Endodermal cell (in vitro differentiated cells): Measurements from ENCODE around the gene STC2. TPM values are rescaled to one million over a fixed set of nuclear protein-coding genes. Genes with fewer than 3 reads are reported as not detected.
A peak's percentile ranks its signal among the peaks of the same experiment; 100 is the strongest.

Source experiments
- DNase-seq: peaks from one replicate; pipeline ENCODE4 v3.0.0-alpha.2; 2017
- H3K27ac ChIP-seq: 2 replicates; pipeline ENCODE4 v1.5.1; 2013; ENCODE audit warnings: mild to moderate bottlenecking, low read depth, low read length, moderate library complexity
- H3K27me3 ChIP-seq: 2 replicates; pipeline ENCODE4 v1.6.1; 2013; ENCODE audit warnings: mild to moderate bottlenecking, low read length, moderate library complexity; ENCODE audit not compliant: insufficient read depth, control insufficient read depth, poor library complexity, severe bottlenecking
- H3K36me3 ChIP-seq: 2 replicates; pipeline ENCODE4 v1.7.0; 2013; ENCODE audit warnings: mild to moderate bottlenecking, low read length, moderate library complexity; ENCODE audit not compliant: control insufficient read depth, insufficient read depth
- H3K4me1 ChIP-seq: one replicate; pipeline ENCODE4 v1.7.0; 2013; ENCODE audit warnings: low read length; ENCODE audit not compliant: control insufficient read depth, insufficient read depth
- H3K4me3 ChIP-seq: 2 replicates; pipeline ENCODE4 v1.5.1; 2013; ENCODE audit warnings: mild to moderate bottlenecking, low read length, moderate library complexity
- H3K9ac ChIP-seq: 2 replicates; pipeline ENCODE4 v1.6.1; 2013; ENCODE audit warnings: mild to moderate bottlenecking, low read length, moderate library complexity; ENCODE audit not compliant: poor library complexity, severe bottlenecking; ENCODE audit errors: extremely low read depth
- H3K9me3 ChIP-seq: 2 replicates; pipeline ENCODE4 v1.6.1; 2013; ENCODE audit warnings: mild to moderate bottlenecking, low read length, moderate library complexity; ENCODE audit not compliant: control insufficient read depth
- H3K27ac Mint-ChIP-seq: 2 replicates; pipeline ENCODE4 v1.8.0; 2020; ENCODE audit warnings: mixed read lengths
- H3K27me3 Mint-ChIP-seq: 2 replicates; pipeline ENCODE4 v1.8.0; 2021; ENCODE audit warnings: mild to moderate bottlenecking, mixed read lengths; ENCODE audit not compliant: insufficient read depth
- H3K36me3 Mint-ChIP-seq: 2 replicates; pipeline ENCODE4 v1.8.0; 2020; ENCODE audit warnings: low read depth, mixed read lengths
- H3K4me1 Mint-ChIP-seq: 2 replicates; pipeline ENCODE4 v1.8.0; 2020; ENCODE audit warnings: mixed read lengths
- H3K4me3 Mint-ChIP-seq: 2 replicates; pipeline ENCODE4 v1.8.0; 2020; ENCODE audit warnings: mild to moderate bottlenecking, moderate library complexity, mixed read lengths
- H3K9me3 Mint-ChIP-seq: 2 replicates; pipeline ENCODE4 v1.8.0; 2020; ENCODE audit warnings: mild to moderate bottlenecking, mixed read lengths
- WGBS, 2 experiments: methylation state at CpG; one replicate each; pipeline versions ENCODE4 v1.1.5 to v1.1.7; 2013; ENCODE audit warnings: missing lambda C conversion rate in 2 of 2, mixed read lengths in 1 of 2; ENCODE audit not compliant: insufficient coverage in 1 of 2, insufficient read length in 1 of 2; 5-methylcytosine and 5-hydroxymethylcytosine counted together
- total RNA-seq, 2 donors: library from RNA; stranded (reverse); fragmentation: NEBNext Ultra II Directional in 1 of 2; extraction: Animal tissue kit (Norgen Biotek cat#: 25700) in 1 of 2; gene quantifications; 2 replicates in 1 of 2; 3 replicates in 1 of 2; pipeline ENCODE4 v1.2.1, GENCODE V29; 2021
- TF ChIP-seq, protein P1 (sequence below): fragments of 200-600 bp; sonication (generic); conservative IDR thresholded peaks from 2 replicates; pipeline ENCODE4 v1.5.0; 2021; ENCODE audit warnings: antibody characterized with exemption, mild to moderate bottlenecking

The STC2 gene
- total RNA-seq, 2 donors from 2014 or later, result 4.6 to 4.8 TPM

- TF ChIP-seq, protein P1, sequence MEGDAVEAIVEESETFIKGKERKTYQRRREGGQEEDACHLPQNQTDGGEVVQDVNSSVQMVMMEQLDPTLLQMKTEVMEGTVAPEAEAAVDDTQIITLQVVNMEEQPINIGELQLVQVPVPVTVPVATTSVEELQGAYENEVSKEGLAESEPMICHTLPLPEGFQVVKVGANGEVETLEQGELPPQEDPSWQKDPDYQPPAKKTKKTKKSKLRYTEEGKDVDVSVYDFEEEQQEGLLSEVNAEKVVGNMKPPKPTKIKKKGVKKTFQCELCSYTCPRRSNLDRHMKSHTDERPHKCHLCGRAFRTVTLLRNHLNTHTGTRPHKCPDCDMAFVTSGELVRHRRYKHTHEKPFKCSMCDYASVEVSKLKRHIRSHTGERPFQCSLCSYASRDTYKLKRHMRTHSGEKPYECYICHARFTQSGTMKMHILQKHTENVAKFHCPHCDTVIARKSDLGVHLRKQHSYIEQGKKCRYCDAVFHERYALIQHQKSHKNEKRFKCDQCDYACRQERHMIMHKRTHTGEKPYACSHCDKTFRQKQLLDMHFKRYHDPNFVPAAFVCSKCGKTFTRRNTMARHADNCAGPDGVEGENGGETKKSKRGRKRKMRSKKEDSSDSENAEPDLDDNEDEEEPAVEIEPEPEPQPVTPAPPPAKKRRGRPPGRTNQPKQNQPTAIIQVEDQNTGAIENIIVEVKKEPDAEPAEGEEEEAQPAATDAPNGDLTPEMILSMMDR, result no peak
- no peaks in the 10 kb centered on the region for H3K36me3 Mint-ChIP-seq
- H3K27me3 Mint-ChIP-seq, result no peaks in the 10 kb centered on the region
- whole genome bisulfite sequencing, 2 experiments, result 92 to 100% methylated on average over 4 to 18 of the region's 18 CpGs
- Histone ChIP-seq H3K27me3 (no peaks in the 10 kb centered on the region), H3K9me3 (no peaks in the 10 kb centered on the region), H3K4me1 (no peaks in the 10 kb centered on the region), H3K27ac (no peak overlapping the region), H3K9ac (no peak overlapping the region), H3K36me3 (no peaks in the 10 kb centered on the region), H3K4me3 (no peak overlapping the region)
- H3K9me3 Mint-ChIP-seq, result no peaks in the 10 kb centered on the region
- no peak overlapping the region for H3K4me3 Mint-ChIP-seq
- DNase-seq, result no peak
- H3K27ac Mint-ChIP-seq, result no peak overlapping the region
- H3K4me1 Mint-ChIP-seq, result peaks cover 8% of the 10 kb centered on the region
Measured at GRCh38 chr5:173317852-173318251, 10.4 kb downstream of the STC2 start.

DNA sequence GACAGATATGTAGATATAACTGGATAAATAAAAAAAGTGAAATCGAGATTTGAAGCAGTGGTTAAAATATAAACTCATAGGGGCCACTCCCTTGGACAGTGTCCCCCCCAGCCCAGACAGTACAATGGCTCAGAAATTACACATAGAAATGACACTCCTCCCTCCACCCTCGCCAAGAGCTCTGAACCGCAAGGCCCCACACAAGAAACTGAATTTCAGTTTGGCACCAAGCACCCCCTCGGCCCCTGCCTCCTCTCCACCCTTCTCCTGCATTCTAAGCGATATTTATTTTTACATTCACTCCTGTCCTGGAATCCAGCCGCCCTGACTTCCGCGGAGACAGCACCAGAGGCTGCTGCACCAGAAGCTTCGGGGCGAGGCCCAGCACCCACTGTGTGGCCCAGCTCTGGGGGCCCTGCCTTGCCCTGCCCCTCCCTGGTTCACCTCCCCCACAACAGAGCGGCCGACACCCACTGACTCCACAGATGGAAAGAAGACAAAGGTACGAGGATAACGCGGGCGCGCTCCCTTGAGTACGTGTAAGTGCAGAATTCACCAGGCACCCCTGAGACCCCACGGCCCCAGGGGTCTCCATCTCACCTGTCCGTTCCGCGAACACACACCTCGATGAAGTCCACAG, 11.0 kb downstream of the STC2 start:
- H3K27me3 Mint-ChIP-seq, result no peaks in the 10 kb centered on the region

DNA sequence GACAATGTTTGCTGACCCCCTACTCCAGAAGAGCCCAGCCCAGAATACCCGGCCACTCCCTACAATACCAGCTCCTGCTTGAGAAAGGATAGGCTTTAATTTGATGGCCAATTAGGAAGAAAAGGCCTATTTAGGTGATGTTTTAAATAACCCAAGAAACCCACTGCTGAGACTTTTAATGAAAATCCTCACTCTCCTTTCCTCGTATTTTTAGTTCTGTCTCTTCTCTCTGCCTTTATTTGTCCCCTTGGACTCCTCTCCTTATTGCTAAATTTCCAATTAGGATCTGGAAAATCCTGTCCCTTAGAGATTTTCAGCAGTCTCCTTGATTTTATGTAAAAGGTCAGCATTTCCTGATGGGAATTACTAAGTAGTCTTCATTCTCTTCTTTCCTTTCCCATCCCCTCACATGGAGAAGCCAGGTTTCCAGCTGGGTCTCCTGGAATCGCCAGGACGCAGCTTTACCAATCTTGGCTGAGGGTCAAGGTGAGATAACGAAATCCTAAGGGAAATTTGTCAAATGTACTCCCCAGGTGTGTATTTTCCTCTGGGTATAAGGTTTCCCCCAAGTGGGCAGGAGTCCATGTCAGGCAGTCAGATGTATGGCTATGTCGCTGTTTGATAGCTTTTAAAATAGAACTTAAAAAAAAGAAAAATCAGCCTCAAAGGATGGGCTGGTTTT, 11.7 kb downstream of the STC2 start:
- H3K4me1 Mint-ChIP-seq, result peaks cover 8% of the 10 kb centered on the region
- no peak overlapping the region for H3K4me3 Mint-ChIP-seq
- H3K9me3 ChIP-seq, result no peaks in the 10 kb centered on the region
- WGBS, 2 experiments, result 89 to 96% methylated on average over 4 to 6 of the region's 6 CpGs
- H3K4me1 ChIP-seq, result no peaks in the 10 kb centered on the region
- H3K27me3 Mint-ChIP-seq, result peaks cover 2% of the 10 kb centered on the region
- no peaks in the 10 kb centered on the region for H3K36me3 ChIP-seq
- no peak overlapping the region for H3K4me3 ChIP-seq
- no peaks in the 10 kb centered on the region for H3K27me3 ChIP-seq
- H3K27ac Mint-ChIP-seq, result no peak overlapping the region
- DNase-seq, result no peak
- H3K36me3 Mint-ChIP-seq, result no peaks in the 10 kb centered on the region
- H3K9ac ChIP-seq, result no peak overlapping the region
- peak overlapping the region; percentile 55 for H3K27ac ChIP-seq
- H3K9me3 Mint-ChIP-seq, result no peaks in the 10 kb centered on the region
- TF ChIP-seq, protein P1, result no peak

More for the DNA sequence above, 11.0 kb downstream of the STC2 start:
- Histone ChIP-seq H3K4me3 (no peak overlapping the region), H3K9ac (no peak overlapping the region), H3K36me3 (no peaks in the 10 kb centered on the region), H3K4me1 (no peaks in the 10 kb centered on the region), H3K27ac (no peak overlapping the region), H3K9me3 (no peaks in the 10 kb centered on the region), H3K27me3 (no peaks in the 10 kb centered on the region)
- Mint-ChIP-seq H3K4me1 (peaks cover 8% of the 10 kb centered on the region), H3K4me3 (no peak overlapping the region), H3K27ac (no peak overlapping the region), H3K36me3 (no peaks in the 10 kb centered on the region), H3K9me3 (no peaks in the 10 kb centered on the region)
- TF ChIP-seq, protein P1, result no peak
- no peak for DNase-seq
- WGBS, 2 experiments, result 93 to 98% methylated on average over 14 to 23 of the region's 23 CpGs
